Fibroblast of skin of right biceps (primary cell): ENCODE results near the gene CBX5.
"Not testable (repeated sequence)": the region's sequence is repeated elsewhere in the genome, so short reads cannot be mapped to it uniquely, and the experiment has no call there.

Source experiments
- DNase-seq: peaks from one replicate; pipeline ENCODE4 v3.0.0-alpha.2; 2013

The CBX5 gene

DNA sequence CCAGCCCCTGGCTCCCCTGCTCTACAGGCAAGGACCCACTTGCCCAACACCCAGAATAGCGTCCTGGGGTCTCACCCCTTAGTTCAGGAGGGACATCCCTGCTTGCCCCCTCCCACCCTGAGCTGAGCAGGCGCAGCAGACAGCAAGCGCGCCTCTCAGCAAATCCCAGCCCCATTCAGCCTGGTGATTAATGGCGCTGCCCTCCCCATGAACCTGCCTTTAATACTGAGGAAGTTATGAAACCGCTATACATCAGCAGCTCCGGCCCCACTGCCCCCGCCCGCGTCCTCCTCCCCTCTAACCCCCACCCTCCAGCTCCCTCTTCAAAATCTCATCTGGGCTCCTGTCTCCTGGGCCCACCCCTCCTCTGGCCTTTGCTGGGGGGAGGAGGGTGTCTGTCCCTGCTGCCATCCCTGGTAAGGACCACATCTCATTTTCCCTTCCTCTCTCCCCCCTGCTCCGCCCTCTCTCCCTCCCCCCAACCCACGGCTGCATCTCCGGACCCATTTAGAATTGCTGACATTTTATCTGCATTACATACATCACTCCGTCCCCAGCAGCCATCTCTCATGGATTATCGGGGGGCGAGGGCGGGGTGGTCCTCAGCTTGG, 84.1 kb downstream of the CBX5 start:
- DNase-seq, result peak; percentile 88

DNA sequence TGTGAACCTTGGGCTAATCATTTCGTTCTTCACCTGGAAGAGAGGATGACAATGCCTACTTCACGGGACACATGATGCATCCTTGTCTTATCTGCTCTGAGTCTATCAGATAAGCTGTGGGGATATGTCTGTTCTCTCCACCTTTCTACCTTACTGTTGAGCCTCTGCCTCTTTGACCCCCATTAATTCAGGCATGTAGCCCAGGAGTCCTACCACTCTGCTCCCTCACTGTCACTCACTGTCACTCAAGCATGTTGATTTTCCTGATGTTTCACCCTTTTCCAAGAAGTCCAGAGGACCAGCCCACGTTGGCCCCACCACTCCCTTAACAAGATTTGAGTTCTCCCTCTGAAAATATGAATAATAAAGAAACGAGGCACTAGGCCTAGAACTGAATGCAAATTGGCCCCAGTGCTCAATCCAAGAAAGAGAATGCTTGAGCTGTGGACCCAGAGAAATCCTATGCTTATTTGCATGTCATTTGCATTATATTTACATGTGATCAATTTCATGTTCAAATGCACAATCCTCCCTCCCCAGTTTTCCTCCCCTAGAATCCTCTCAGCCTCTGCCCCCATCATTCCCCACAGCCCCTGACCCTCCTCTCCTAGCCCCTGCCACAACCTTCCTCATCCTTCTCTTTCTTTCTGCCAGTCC, 84.7 kb downstream of the CBX5 start:
- DNase-seq, result no peak

DNA sequence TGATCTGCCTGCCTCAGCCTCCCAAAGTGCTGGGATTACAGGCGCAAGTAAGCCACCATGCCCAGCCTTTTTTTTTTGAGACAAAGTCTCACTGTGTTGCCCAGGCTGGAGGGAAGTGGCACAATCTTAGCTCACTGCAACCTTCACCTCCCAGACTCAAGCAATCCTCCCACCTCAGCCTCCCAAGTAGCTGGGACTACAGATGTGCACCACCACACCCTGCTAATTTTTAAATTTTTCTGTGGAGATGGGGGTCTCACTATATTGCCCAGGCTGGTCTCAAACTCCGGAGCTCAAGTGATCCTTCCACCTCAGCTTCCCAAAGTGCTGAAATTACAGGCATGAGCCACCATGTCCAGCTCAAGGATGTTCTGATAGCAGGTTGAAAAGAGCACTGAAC, 85.3 kb downstream of the CBX5 start:
- not testable (repeated sequence) for DNase-seq

DNA sequence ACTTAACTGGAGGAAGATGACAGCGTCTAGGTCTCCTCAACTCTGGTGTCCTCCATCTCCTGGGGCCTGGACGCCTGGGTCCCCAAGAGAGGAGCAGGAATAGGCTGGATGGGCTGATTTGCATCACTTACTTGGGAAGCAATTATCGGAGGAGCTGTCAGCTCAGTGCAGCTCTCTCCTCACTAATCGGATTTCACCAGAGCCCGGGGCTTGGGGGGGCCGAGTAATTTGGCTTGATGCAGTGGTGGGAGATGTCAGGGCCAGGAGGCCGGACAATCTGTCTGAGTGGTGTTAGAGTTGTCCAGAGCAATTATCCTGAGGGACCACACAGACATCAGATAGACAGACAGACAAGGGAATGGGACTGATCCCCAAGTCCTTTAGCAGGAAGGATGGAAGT, 86.5 kb downstream of the CBX5 start:
- no peak for DNase-seq

DNA sequence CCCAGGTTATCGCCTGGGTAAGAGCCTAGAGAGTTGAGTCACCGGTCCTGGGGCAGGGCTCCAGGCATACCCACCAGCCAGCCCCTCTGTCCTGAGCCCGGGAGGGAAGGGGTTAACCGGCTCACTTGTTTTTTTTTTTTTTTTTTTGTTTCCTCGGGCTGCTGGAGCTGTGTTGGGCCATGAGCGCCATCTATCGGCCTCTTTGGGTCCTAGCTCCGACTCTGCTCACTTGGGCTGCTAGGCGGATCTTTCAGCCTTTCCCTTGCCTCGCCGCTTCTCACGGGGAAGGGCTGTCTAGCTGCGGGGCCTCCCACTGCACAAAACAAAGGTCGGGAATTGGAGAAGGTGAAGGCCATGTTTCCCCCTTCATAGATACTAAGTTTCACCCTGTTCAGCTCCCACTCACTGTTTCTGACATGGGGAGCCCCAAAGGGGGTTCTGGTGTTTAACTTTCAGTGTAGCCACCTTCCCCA, 88.3 kb downstream of the CBX5 start:
- peak; percentile 86 for DNase-seq

DNA sequence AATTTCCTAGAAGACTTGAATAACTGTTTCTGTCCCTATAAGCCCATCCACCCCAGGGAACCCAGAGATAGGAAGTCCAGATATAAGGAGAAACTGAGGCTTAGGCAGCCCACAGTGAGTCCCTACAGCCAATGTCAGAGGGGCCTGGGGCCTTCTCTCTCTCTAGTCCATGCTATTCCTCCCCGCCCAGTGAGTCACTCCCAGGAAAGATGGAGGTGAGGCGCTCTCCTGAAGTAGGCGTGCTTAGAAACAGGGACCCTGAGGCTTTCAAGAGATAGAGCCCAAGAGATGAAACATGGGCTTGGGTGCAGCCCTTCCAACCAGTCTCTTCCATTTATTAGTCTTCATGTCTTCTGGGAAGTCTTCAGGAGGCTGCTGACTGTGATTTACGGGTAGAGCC, 88.8 kb downstream of the CBX5 start:
- no peak for DNase-seq

DNA sequence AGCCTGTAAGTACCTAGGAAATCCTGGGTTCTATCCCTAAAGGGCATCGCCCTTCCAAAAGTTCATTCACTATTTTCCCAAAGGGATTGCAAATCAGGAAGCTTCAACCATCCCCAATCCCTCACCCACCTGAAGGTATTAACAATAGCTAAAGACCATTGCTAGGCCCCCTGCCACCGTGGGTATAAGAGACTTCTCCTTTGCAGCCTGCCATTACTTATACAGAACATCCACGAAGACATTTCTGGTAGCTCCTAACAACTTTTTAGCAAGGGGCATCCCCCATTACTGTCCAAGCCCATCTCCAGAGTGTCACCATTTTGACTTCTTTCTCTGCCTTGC, 90.8 kb downstream of the CBX5 start:
- DNase-seq, result no peak

DNA sequence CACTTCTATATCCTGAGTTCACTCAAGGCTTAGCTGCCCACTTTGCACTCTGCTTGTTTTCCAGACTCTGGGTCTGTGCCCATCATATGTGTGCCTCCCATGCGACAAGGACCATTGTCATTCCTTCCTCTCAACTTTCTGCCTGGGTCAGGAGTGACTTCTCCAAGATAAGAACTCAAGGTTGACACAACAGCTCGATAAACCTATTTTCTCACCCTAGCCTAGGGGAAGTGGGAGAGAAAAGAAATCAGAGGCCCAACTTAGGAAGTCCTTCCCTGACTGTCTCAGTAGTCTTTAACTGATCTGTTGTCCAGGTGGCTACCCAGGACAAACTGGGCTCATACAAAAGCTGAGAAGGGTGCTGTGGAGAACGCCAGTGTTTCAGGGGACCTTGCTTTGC, 92.8 kb downstream of the CBX5 start:
- no peak for DNase-seq

DNA sequence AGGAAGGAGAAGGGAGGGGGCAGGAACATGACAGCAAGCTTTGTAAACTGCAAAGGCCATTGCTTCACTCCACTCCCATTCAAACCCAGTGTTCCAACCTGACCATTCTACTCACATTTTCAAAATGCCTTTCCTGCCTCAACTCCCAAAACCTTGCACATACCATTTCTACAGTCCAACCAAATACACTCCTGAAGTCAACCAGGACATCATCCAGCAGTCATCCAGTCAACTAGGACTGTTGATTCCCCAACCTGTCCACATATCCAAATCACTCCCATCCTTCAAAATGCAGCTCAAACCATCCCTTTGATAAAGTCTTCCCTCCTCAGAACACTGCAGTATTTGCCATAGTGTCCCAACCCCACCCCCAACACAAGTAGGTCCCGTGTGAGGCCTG, 94.0 kb downstream of the CBX5 start:
- DNase-seq, result no peak

DNA sequence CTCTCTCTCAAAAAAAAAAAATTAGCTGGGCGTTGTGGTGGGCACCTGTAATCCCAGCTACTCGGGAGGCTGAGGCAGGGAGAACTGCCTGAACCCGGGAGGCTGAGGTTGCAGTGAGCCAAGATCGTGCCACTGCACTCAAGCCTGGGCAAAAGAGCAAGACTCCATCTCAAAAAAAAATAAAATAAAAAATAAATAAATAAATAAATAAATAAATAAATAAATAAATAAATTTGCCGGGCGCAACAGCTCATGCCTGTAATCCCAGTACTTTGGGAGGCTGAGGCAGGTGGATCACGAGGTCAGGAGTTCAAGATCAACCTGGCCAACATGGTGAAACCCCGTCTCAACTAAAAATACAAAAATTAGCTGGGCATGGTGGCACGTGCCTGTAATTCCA, 94.6 kb downstream of the CBX5 start:
- not testable (repeated sequence) for DNase-seq

DNA sequence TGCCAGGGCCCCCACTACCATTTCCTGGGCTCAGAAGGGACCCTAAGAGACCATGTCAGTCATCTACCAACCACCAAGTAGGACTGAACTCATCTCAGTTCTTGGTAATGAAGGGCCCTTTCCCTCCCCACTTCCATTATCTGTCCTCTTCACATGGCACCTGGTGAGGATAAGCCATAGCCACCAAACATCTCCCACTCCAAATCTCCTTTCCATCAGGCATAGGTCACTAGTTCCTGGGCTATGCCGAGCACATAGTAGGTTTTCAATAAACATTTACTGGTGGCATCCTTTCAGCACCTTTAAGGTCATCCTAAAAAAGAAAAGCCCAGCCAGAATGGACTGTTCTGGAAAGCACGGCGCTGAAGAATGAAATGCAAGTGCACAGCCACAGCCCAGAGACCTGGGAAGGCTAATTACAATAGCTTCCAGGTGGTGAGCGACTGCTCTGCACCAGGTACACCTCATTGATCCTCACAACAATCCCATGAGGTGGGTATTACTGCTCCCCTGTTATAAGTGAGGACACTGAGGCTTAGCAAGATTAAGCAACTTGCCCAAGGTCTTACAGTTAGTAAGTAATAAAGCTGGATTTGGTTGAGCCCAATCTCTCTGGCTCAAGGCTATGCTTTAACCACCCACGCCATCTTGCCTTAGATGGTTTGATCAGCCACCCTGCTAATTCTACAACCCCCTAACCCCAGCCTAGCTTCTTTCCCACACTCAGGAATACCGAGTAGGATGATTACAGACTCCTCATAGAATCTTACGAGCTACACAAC, 95.7 kb downstream of the CBX5 start:
- no peak for DNase-seq

DNA sequence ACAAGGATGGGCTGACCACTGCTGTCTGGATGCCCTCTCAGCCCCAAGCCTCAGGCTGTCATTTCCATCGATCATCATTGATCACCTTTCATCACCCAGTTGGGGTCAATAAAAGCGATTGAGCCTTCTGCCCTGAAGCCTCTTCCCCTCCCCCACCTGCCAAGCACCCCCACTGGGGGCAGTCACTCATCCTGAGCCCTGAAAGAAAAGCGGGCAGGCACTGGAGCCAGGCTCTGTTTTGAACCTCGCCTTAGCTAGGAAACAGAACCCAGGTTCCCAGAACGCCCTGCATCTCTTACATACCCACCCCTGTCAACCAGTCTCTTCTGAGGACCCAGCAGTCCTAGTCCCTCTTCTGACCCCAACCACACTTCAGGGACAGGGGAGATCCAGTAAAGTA, 96.9 kb downstream of the CBX5 start:
- DNase-seq, result no peak

DNA sequence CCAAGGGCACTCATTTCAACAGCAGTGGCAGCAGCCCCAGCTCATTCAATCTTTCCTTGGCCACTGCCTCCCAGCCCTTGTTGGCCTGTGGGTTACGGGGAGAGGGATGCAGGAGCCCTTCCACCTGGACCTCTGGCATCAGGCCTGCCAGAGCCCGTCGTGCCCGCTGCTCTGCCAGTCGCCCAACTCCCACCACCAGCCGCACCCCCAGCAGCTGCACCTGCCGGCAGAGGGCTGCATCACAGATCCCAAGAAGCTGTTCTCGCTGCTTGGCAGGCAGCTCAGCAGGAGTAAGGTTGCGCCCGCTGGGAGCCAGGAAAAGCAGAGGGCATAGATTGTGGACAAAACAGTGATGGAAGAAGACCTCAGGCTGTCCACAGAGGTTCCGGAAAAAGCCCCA, 97.8 kb downstream of the CBX5 start:
- no peak for DNase-seq
